ENCODE measurements around the gene PHKA2. TPM values are rescaled to one million over a fixed set of nuclear protein-coding genes. Genes with fewer than 3 reads are reported as not detected.

PHKA2 gene
- total and polyA plus RNA-seq, 10 donors = 13.7 to 46.0 (median 35.7) TPM

GRCh38 chrX:18900401-18900976, 83.4 kb downstream of the PHKA2 start:
- no peaks in the 10 kb centered on the region for H3K27me3 ChIP-seq (replicated peaks in 1 of 7)
- peak; percentile 31 for DNase-seq
- H3K4me3 ChIP-seq = no peak overlapping the region
- no peak for TF ChIP-seq POLR2A (IDR thresholded peaks at IDR 0.05)
- no peak for TF ChIP-seq CTCF (IDR thresholded peaks at IDR 0.05 in 8 of 11, conservative IDR thresholded peaks at IDR 0.05 in 3 of 11)
- TF ChIP-seq POLR2AphosphoS5 (IDR thresholded peaks at IDR 0.05) = no peak
- intact Hi-C loops (cut with DNase I; ENCODE audit: low total_unique reads) = no loop called here
- peaks cover 0 to 91% (median 10%) of the 10 kb centered on the region in 6 donors for H3K36me3 ChIP-seq
- H3K4me1 ChIP-seq = no peaks in the 10 kb centered on the region
- H3K9me3 ChIP-seq = no peaks in the 10 kb centered on the region
- WGBS, 5 donors = 77 to 86% (median 83%) methylated on average over 15 of the region's 15 CpGs
- no peak overlapping the region for H3K27ac ChIP-seq

- WGBS, 5 donors = 69 to 86% (median 80%) methylated on average over 13 of the region's 13 CpGs
- no peak overlapping the region for H3K4me3 ChIP-seq
- no peaks in the 10 kb centered on the region for H3K4me1 ChIP-seq
- H3K36me3 ChIP-seq = peaks cover 0 to 90% (median 9%) of the 10 kb centered on the region in 6 donors
- no peaks in the 10 kb centered on the region for H3K27me3 ChIP-seq (replicated peaks in 1 of 7)
- H3K27ac ChIP-seq = no peak overlapping the region
- H3K9me3 ChIP-seq = no peaks in the 10 kb centered on the region
- intact Hi-C loops (cut with DNase I; ENCODE audit: low total_unique reads) = no loop called here
- DNase-seq = peak; percentile 68
- TF ChIP-seq POLR2A (IDR thresholded peaks at IDR 0.05) (no peak), CTCF (IDR thresholded peaks at IDR 0.05 in 8 of 11, conservative IDR thresholded peaks at IDR 0.05 in 3 of 11) (peak in 4 of 11 experiments; percentile 16 to 29 (median 19)), POLR2AphosphoS5 (IDR thresholded peaks at IDR 0.05) (no peak)
Measured at GRCh38 chrX:18899796-18900380, 84.0 kb downstream of the PHKA2 start.

GRCh38 chrX:18898492-18898891, 85.4 kb downstream of the PHKA2 start:
- TF ChIP-seq POLR2AphosphoS5 (IDR thresholded peaks at IDR 0.05) = no peak
- no peak for TF ChIP-seq CTCF (IDR thresholded peaks at IDR 0.05 in 8 of 11, conservative IDR thresholded peaks at IDR 0.05 in 3 of 11)
- TF ChIP-seq POLR2A (IDR thresholded peaks at IDR 0.05) = no peak
- peak; percentile 31 for DNase-seq
- peaks cover 0 to 90% (median 9%) of the 10 kb centered on the region in 6 donors for H3K36me3 ChIP-seq
- H3K4me1 ChIP-seq = no peaks in the 10 kb centered on the region
- H3K27ac ChIP-seq = no peak overlapping the region
- no peaks in the 10 kb centered on the region for H3K9me3 ChIP-seq
- WGBS, 5 donors = 75 to 95% (median 86%) methylated on average over 2 to 6 of the region's 6 CpGs
- no peak overlapping the region for H3K4me3 ChIP-seq
- no peaks in the 10 kb centered on the region for H3K27me3 ChIP-seq (replicated peaks in 1 of 7)
- intact Hi-C loops (cut with DNase I; ENCODE audit: low total_unique reads) = no loop called here

- Histone ChIP-seq H3K9me3 (no peaks in the 10 kb centered on the region), H3K4me3 (no peak overlapping the region), H3K4me1 (no peaks in the 10 kb centered on the region), H3K27me3 (replicated peaks in 1 of 7) (no peaks in the 10 kb centered on the region), H3K36me3 (peaks cover 0 to 90% (median 8%) of the 10 kb centered on the region in 6 donors), H3K27ac (no peak overlapping the region)
- peak; percentile 51 for DNase-seq
- 86 to 98% (median 97%) methylated on average over 7 to 11 of the region's 11 CpGs for WGBS, 5 donors
- intact Hi-C loops (cut with DNase I; ENCODE audit: low total_unique reads) = no loop called here
- TF ChIP-seq CTCF (IDR thresholded peaks at IDR 0.05 in 8 of 11, conservative IDR thresholded peaks at IDR 0.05 in 3 of 11) (no peak), POLR2AphosphoS5 (IDR thresholded peaks at IDR 0.05) (no peak), POLR2A (IDR thresholded peaks at IDR 0.05) (no peak)
Measured at GRCh38 chrX:18898091-18898490, 85.8 kb downstream of the PHKA2 start.
